B cell (primary cell): ENCODE measurements around the gene COL5A3. TPM values are rescaled to one million over a fixed set of nuclear protein-coding genes. Genes with fewer than 3 reads are reported as not detected.

Experiments used
- ATAC-seq: fragments of 200-7000 bp; cut with Tn5 transposase; one replicate; pipeline ENCODE4 v1.10.0; 2021; ENCODE audit warnings: low read depth, mild to moderate bottlenecking, moderate number of reproducible peaks, moderate library complexity
- CTCF ChIA-PET: fragments of 350-600 bp; sonication (Branson Sonifier 250); formaldehyde crosslinking; loops from one replicate; lab custom pipeline; 2021; ENCODE audit warnings: antibody characterized with exemption, inconsistent platforms; lab: Charles Lee
- POLR2A ChIA-PET: fragments of 350-600 bp; sonication (Branson Sonifier 250); formaldehyde crosslinking; loops from one replicate; lab custom pipeline; 2021; ENCODE audit warnings: antibody characterized with exemption; lab: Charles Lee
- DNase-seq: peaks from one replicate; pipeline ENCODE4 v3.0.0; 2013
- H2AFZ ChIP-seq: 2 replicates; pipeline ENCODE4 v1.6.1; 2012; ENCODE audit warnings: mild to moderate bottlenecking, low read depth, low read length; ENCODE audit not compliant: insufficient read depth, poor library complexity, severe bottlenecking
- H3K27ac ChIP-seq, 2 donors: 1 replicate in 1 of 2; 2 replicates in 1 of 2; pipeline ENCODE4 v1.5.1; 2012 to 2013; ENCODE audit warnings: low read length in 2 of 2, mild to moderate bottlenecking in 2 of 2, moderate library complexity in 1 of 2
- H3K27me3 ChIP-seq, 4 experiments: fragments of 200-600 bp in 1 of 4; sonication (generic) in 1 of 4; replicated peaks in 1 of 4; 1 replicate in 2 of 4; 2 replicates in 2 of 4; pipeline versions ENCODE4 v1.6.1 to v1.7.0; 2013 to 2016; ENCODE audit warnings: low read length in 3 of 4, mild to moderate bottlenecking in 2 of 4, mixed read lengths in 1 of 4, moderate library complexity in 1 of 4; ENCODE audit not compliant: insufficient read depth in 4 of 4, control insufficient read depth in 3 of 4; ENCODE audit errors: control extremely low read depth in 1 of 4
- H3K36me3 ChIP-seq, 2 experiments: replicated peaks in 1 of 2; 1 replicate in 1 of 2; 2 replicates in 1 of 2; pipeline versions ENCODE4 v1.6.1 to v1.7.1; 2013; ENCODE audit warnings: low read length in 1 of 2; ENCODE audit not compliant: insufficient read depth in 2 of 2, control insufficient read depth in 1 of 2; ENCODE audit errors: control extremely low read depth in 1 of 2, extremely low read depth in 1 of 2
- H3K4me1 ChIP-seq, 2 donors: fragments of 200-600 bp in 1 of 2; sonication (generic) in 1 of 2; 1 replicate in 1 of 2; 2 replicates in 1 of 2; pipeline versions ENCODE4 v1.5.1 to v1.6.1; 2013 to 2017; ENCODE audit warnings: low read length in 2 of 2; ENCODE audit not compliant: control insufficient read depth in 2 of 2, insufficient read depth in 2 of 2
- H3K4me2 ChIP-seq: replicated peaks from 2 replicates; pipeline ENCODE3; 2012; ENCODE audit warnings: mild to moderate bottlenecking, low read depth, low read length; ENCODE audit not compliant: poor library complexity, severe bottlenecking
- H3K4me3 ChIP-seq, 5 experiments: fragments of 200-600 bp in 1 of 5; sonication (generic) in 1 of 5; 1 replicate in 3 of 5; 2 replicates in 2 of 5; pipeline versions ENCODE4 v1.5.1 to v1.7.0; 2011 to 2016; ENCODE audit warnings: low read length in 4 of 5, mild to moderate bottlenecking in 4 of 5, low read depth in 2 of 5, control low read depth in 1 of 5, moderate library complexity in 1 of 5; ENCODE audit not compliant: insufficient read depth in 1 of 5; ENCODE audit errors: control extremely low read depth in 1 of 5, extremely low read depth in 1 of 5
- H3K79me2 ChIP-seq: fragments of 200-600 bp; sonication (generic); one replicate; pipeline ENCODE4 v1.6.0; 2016; ENCODE audit warnings: low read length; ENCODE audit not compliant: control insufficient read depth, insufficient read depth
- H3K9ac ChIP-seq: fragments of 200-600 bp; sonication (generic); 2 replicates; pipeline ENCODE4 v1.6.1; 2017; ENCODE audit warnings: mild to moderate bottlenecking, low read length, moderate library complexity
- H3K9me3 ChIP-seq, 3 donors: one replicate each; pipeline versions ENCODE4 v1.6.1 to v1.7.1; 2013; ENCODE audit warnings: low read length in 2 of 3; ENCODE audit not compliant: control insufficient read depth in 2 of 3, insufficient read depth in 1 of 3; ENCODE audit errors: control extremely low read depth in 1 of 3
- H4K20me1 ChIP-seq: 2 replicates; pipeline ENCODE4 v1.6.0; 2012; ENCODE audit warnings: mild to moderate bottlenecking, low read length; ENCODE audit not compliant: insufficient read depth, control insufficient read depth, poor library complexity, severe bottlenecking
- H3K27ac Mint-ChIP-seq: one replicate; pipeline ENCODE4 v1.8.0; 2021; ENCODE audit warnings: mixed read lengths
- H3K27me3 Mint-ChIP-seq: one replicate; pipeline ENCODE4 v1.8.0; 2021; ENCODE audit warnings: mixed read lengths
- H3K4me1 Mint-ChIP-seq: one replicate; pipeline ENCODE4 v1.8.0; 2021; ENCODE audit warnings: mixed read lengths
- H3K4me3 Mint-ChIP-seq: one replicate; pipeline ENCODE4 v1.8.0; 2021; ENCODE audit warnings: mixed read lengths
- H3K9me3 Mint-ChIP-seq: one replicate; pipeline ENCODE4 v1.8.0; 2022; ENCODE audit warnings: mixed read lengths; ENCODE audit not compliant: insufficient read depth
- EZH2 ChIP-seq: IDR thresholded peaks from 2 replicates; pipeline ENCODE4 v1.6.1; 2012; ENCODE audit warnings: borderline replicate concordance, low read depth, mild to moderate bottlenecking, moderate library complexity, low read length; ENCODE audit not compliant: insufficient read depth, poor library complexity, severe bottlenecking
- WGBS: methylation state at CpG from one replicate; pipeline ENCODE4 v1.1.5; 2013; ENCODE audit warnings: missing lambda C conversion rate; ENCODE audit not compliant: insufficient coverage; 5-methylcytosine and 5-hydroxymethylcytosine counted together
- intact Hi-C: fragments of 100-400 bp; cut with micrococcal nuclease; formaldehyde crosslinking; loops from one replicate; pipeline ENCODE4 v1.10.0; 2022
- polyA plus RNA-seq: library from polyadenylated mRNA; depleted of rRNA; stranded (reverse); fragments of >200 nt; gene quantifications from 2 replicates; pipeline ENCODE4 v1.2.3, GENCODE V29; 2012
- total RNA-seq, 2 donors: library from RNA; stranded (reverse); fragments of 120-200 nt in 1 of 2; gene quantifications; 1 replicate in 1 of 2; 2 replicates in 1 of 2; pipeline versions ENCODE4 v1.2.3 to v1.2.4, GENCODE V29; 2013 to 2022
- TF ChIP-seq, protein P1 (sequence below): fragments of 200-600 bp; IDR thresholded peaks from one replicate; pipeline ENCODE4 v1.8.0; 2022; ENCODE audit warnings: antibody characterized with exemption, mild to moderate bottlenecking

Gene COL5A3
- total and polyA plus RNA-seq, 2 donors (not counting 1 experiment from before 2014, with no cell fraction given) = 0.01 TPM; not detected in 1

DNA sequence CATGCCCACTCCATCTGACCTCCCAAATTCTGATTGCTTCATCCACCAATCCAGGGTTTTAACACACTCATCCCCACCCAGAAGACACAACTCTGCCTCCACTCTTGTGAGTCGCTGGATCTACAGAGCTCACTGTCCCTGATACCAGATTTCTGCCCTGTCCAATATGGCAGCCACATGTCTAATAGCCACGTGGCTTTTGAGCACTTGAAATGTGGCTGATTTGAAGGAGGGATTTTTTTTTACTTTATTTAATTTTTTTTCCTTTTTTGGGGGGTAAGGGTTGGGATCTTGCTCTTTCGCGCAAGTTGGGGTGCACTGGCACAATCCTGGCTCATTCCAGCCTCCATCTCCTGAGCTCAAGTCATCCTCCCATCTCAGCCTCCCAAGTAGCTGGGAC, 49.2 kb downstream of the COL5A3 start:
- Mint-ChIP-seq H3K4me3 (no peak overlapping the region), H3K27me3 (peaks cover 29% of the 10 kb centered on the region), H3K27ac (peak overlapping the region; percentile 3), H3K4me1 (no peaks in the 10 kb centered on the region), H3K9me3 (no peaks in the 10 kb centered on the region)
- Histone ChIP-seq H3K4me3 (no peak overlapping the region), H3K4me2 (no peak overlapping the region), H3K79me2 (no peaks in the 10 kb centered on the region), H4K20me1 (no peaks in the 10 kb centered on the region), H3K27ac (no peak overlapping the region), H3K36me3 (no peaks in the 10 kb centered on the region), H3K9ac (no peak overlapping the region), H2AFZ (no peak overlapping the region), H3K4me1 (no peaks in the 10 kb centered on the region), H3K27me3 (peaks cover 0 to 18% (median 2%) of the 10 kb centered on the region in 4 experiments), H3K9me3 (peaks cover 0 to 14% (median 0%) of the 10 kb centered on the region in 3 donors)
- ChIA-PET CTCF (no interaction called here), POLR2A (no interaction called here)
- intact Hi-C loops = no loop called here
- ATAC-seq (no peak), DNase-seq (no peak)
- 93% methylated on average over 2 of the region's 4 CpGs for WGBS
- TF ChIP-seq, protein P1, sequence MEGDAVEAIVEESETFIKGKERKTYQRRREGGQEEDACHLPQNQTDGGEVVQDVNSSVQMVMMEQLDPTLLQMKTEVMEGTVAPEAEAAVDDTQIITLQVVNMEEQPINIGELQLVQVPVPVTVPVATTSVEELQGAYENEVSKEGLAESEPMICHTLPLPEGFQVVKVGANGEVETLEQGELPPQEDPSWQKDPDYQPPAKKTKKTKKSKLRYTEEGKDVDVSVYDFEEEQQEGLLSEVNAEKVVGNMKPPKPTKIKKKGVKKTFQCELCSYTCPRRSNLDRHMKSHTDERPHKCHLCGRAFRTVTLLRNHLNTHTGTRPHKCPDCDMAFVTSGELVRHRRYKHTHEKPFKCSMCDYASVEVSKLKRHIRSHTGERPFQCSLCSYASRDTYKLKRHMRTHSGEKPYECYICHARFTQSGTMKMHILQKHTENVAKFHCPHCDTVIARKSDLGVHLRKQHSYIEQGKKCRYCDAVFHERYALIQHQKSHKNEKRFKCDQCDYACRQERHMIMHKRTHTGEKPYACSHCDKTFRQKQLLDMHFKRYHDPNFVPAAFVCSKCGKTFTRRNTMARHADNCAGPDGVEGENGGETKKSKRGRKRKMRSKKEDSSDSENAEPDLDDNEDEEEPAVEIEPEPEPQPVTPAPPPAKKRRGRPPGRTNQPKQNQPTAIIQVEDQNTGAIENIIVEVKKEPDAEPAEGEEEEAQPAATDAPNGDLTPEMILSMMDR = no peak
- no peak for TF ChIP-seq EZH2

DNA sequence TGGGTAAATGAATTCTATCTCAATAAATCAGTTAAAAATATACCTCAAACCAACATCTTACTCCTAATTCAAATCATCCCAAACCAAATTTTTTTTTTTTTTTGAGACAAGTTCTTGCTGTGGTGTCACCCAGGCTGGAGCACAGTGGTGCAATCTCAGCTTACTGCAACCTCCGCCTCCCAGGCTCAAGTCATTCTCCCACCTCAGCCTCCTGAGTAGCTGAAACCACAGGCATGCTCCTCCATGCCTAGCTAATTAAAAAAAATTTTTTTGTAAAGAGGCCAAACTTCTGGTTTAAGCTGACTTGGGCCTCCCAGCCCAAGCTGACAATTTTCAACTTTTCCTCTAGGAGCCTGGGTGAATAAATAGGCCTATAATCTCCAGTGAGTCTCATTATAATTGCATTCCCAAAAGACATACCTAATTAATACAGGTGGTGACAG, 51.9 kb downstream of the COL5A3 start:
- Histone ChIP-seq H4K20me1 (no peaks in the 10 kb centered on the region), H3K9ac (no peak overlapping the region), H3K36me3 (no peaks in the 10 kb centered on the region), H3K79me2 (no peaks in the 10 kb centered on the region), H3K27me3 (peaks cover 0 to 7% (median 2%) of the 10 kb centered on the region in 4 experiments), H3K4me1 (no peaks in the 10 kb centered on the region), H3K4me3 (no peak overlapping the region), H3K27ac (no peak overlapping the region), H3K9me3 (peaks cover 0 to 14% (median 0%) of the 10 kb centered on the region in 3 donors), H2AFZ (no peak overlapping the region), H3K4me2 (no peak overlapping the region)
- Mint-ChIP-seq H3K27ac (no peak overlapping the region), H3K4me1 (no peaks in the 10 kb centered on the region), H3K4me3 (no peak overlapping the region), H3K27me3 (peaks cover 18% of the 10 kb centered on the region), H3K9me3 (no peaks in the 10 kb centered on the region)
- ATAC-seq (no peak), DNase-seq (no peak)
- TF ChIP-seq EZH2 = no peak
- TF ChIP-seq, protein P1 = no peak
- POLR2A ChIA-PET = no interaction called here
- CTCF ChIA-PET = interaction anchor here (0.7 kb wide), 1 partner anchor 318 kb away, joined by 5 read pairs; no protein-coding TSS in a partner anchor
- WGBS = no CpG with 5 or more reads among the region's 1 CpG
- intact Hi-C loops = no loop called here
